ENCODE data around the gene AIMP1.

- no peak for TF ChIP-seq EP300 (IDR thresholded peaks at IDR 0.05; ENCODE audit: borderline replicate concordance)
- TF ChIP-seq CREB1 (IDR thresholded peaks at IDR 0.05; ENCODE audit: low read depth): no peak
- TF ChIP-seq NFIC (IDR thresholded peaks at IDR 0.05): no peak
- TF ChIP-seq RAD21 (IDR thresholded peaks at IDR 0.05; ENCODE audit: low read depth): no peak
- TF ChIP-seq ZBTB7A (IDR thresholded peaks at IDR 0.05; ENCODE audit: low read depth): no peak
- TF ChIP-seq REST (IDR thresholded peaks at IDR 0.05; ENCODE audit: low read depth): no peak
- no peak for TF ChIP-seq EGR1 (IDR thresholded peaks at IDR 0.05)
These were observed 14.3 kb upstream of the AIMP1 start for GRCh38 chr4:106302062-106302438.

Measured in Ishikawa (cell line).